HG03135 (cell line): ENCODE results near the gene SLC44A3.

Source experiments
- ATAC-seq: cut with Tn5 transposase; IDR thresholded peaks from one replicate; pipeline ENCODE4 v1.9.1; 2021; ENCODE audit warnings: mild to moderate bottlenecking, moderate library complexity; ENCODE audit not compliant: unreplicated experiment

SLC44A3 gene

GRCh38 chr1:94799206-94799605, 21.0 kb upstream of the SLC44A3 start:
- ATAC-seq: no peak

- peak; percentile 65 for ATAC-seq
These were observed 18.1 kb upstream of the SLC44A3 start for GRCh38 chr1:94801919-94802546.

- ATAC-seq: no peak
These were observed 17.1 kb upstream of the SLC44A3 start for GRCh38 chr1:94803106-94803505.

GRCh38 chr1:94803517-94804441, 16.4 kb upstream of the SLC44A3 start:
- no peak for ATAC-seq

GRCh38 chr1:94804442-94804837, 15.7 kb upstream of the SLC44A3 start:
- no peak for ATAC-seq

GRCh38 chr1:94805912-94806311, 14.2 kb upstream of the SLC44A3 start:
- peak; percentile 59 for ATAC-seq

GRCh38 chr1:94806441-94806871, 13.7 kb upstream of the SLC44A3 start:
- no peak for ATAC-seq

GRCh38 chr1:94807742-94808491, 12.2 kb upstream of the SLC44A3 start:
- ATAC-seq: no peak

GRCh38 chr1:94808669-94809068, 11.5 kb upstream of the SLC44A3 start:
- ATAC-seq: no peak

- no peak for ATAC-seq
These were observed 7.2 kb upstream of the SLC44A3 start for GRCh38 chr1:94812985-94813384.

GRCh38 chr1:94816030-94816429, 4.1 kb upstream of the SLC44A3 start:
- no peak for ATAC-seq

GRCh38 chr1:94817712-94818111, 2.4 kb upstream of the SLC44A3 start:
- ATAC-seq: no peak

- ATAC-seq: no peak
These were observed 766 bp upstream of the SLC44A3 start for GRCh38 chr1:94819238-94819944.

- no peak for ATAC-seq
These were observed 779 bp downstream of the SLC44A3 start for GRCh38 chr1:94820936-94821335.

GRCh38 chr1:94821636-94822305, 1.6 kb downstream of the SLC44A3 start:
- ATAC-seq: no peak

- no peak for ATAC-seq
These were observed 3.0 kb downstream of the SLC44A3 start for GRCh38 chr1:94823116-94823515.

GRCh38 chr1:94825936-94826335, 5.8 kb downstream of the SLC44A3 start:
- ATAC-seq: no peak

GRCh38 chr1:94827434-94827833, 7.3 kb downstream of the SLC44A3 start:
- ATAC-seq: no peak

- no peak for ATAC-seq
These were observed 8.1 kb downstream of the SLC44A3 start for GRCh38 chr1:94828251-94828650.

- ATAC-seq: no peak
These were observed 11.5 kb downstream of the SLC44A3 start for GRCh38 chr1:94831641-94832040.
